ENCODE measurements around the gene FBXO31. TPM values are rescaled to one million over a fixed set of nuclear protein-coding genes. Genes with fewer than 3 reads are reported as not detected.

FBXO31 gene
- total and polyA plus RNA-seq, 2 of the 8 experiments (the other 6 are each of a cell fraction or from before 2014, with no cell fraction given) = 8.3 to 21.6 TPM

DNA sequence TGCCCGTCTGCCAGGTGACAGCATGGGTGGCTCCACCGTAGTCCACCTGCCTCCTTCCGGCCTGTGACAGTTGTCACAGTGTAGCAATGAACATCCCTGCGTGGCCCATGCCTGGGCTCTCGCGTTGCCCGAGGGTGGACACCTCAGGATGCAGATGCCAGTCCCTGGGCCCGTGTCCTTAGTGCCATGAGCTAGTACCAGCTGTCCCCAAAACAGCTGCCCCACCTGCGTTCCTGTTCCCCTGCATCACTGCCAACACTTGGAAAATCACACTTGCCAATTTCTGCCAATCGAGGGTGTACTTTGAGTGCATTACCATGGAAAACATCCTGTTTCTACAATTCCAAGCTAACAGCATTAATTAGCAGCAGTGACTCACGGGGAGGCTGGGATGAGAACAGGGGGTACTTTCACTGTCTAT is 57.4 kb downstream of the FBXO31 start:
- FAIRE-seq (no peak), DNase-seq (ENCODE audit: low read depth in 1 of 2, low spot score in 2 of 2) (no peak)
- ChIA-PET CTCF (ENCODE audit: partially characterized antibody) (interaction anchor here (0.7 to 2.8 kb wide), 5 partner anchors 9 to 1340 kb away, joined by 3 to 7 read pairs (median 4); partner anchors contain the start of gene FBXO31), POLR2A (ENCODE audit: partially characterized antibody) (interaction anchor here (1.0 to 3.4 kb wide), 2 partner anchors 7 to 9 kb away, joined by 3 to 17 read pairs; partner anchors contain the start of gene C16orf95)
- Histone ChIP-seq H3K14ac (ENCODE audit: insufficient read length) (no peak overlapping the region), H3K79me2 (ENCODE audit: control insufficient read depth in 1 of 2, insufficient read depth in 2 of 2, low read length in 2 of 2) (no peaks in the 10 kb centered on the region), H3K18ac (ENCODE audit: extremely low read depth, low read length) (no peak overlapping the region), H4K91ac (replicated peaks; ENCODE audit: insufficient read length, low read length) (peak overlapping the region; percentile 54), H4K20me1 (replicated peaks in 1 of 2; ENCODE audit: control insufficient read depth in 1 of 2, insufficient read depth in 2 of 2, low read length in 2 of 2) (peaks cover 9% of the 10 kb centered on the region in 2 experiments), H2BK120ac (replicated peaks; ENCODE audit: low read depth, low read length) (no peak overlapping the region), H4K8ac (ENCODE audit: extremely low read depth, insufficient read depth, low read length) (peak overlapping the region; percentile 46; the same call in 1 of the 2 replicates), H3K27me3 (replicated peaks in 1 of 4; ENCODE audit: control insufficient read depth in 3 of 4, extremely low read depth in 1 of 4, insufficient read depth in 3 of 4, low read length in 3 of 4) (no peaks in the 10 kb centered on the region), H3K56ac (replicated peaks; ENCODE audit: insufficient read length, low read depth, low read length) (no peak overlapping the region), H3K79me1 (ENCODE audit: low read depth, low read length) (no peaks in the 10 kb centered on the region; the same call in 1 of the 2 replicates), H4K5ac (ENCODE audit: insufficient read length, low read depth, low read length) (no peak overlapping the region), H2BK15ac (ENCODE audit: low read length) (no peak overlapping the region), H3K4me2 (ENCODE audit: insufficient read depth in 1 of 2, low read depth in 2 of 2, low read length in 2 of 2) (no peak overlapping the region), H2AFZ (ENCODE audit: low read length) (no peak overlapping the region), H3K27ac (ENCODE audit: low read depth, low read length) (no peak overlapping the region), H2BK5ac (ENCODE audit: low read depth, low read length) (no peak overlapping the region), H2BK20ac (ENCODE audit: low read length) (no peak overlapping the region), H2BK12ac (ENCODE audit: low read depth, low read length) (no peak overlapping the region), H3K4ac (replicated peaks; ENCODE audit: insufficient read length, low read depth, low read length) (no peak overlapping the region), H3K23me2 (ENCODE audit: low read depth, low read length) (no peaks in the 10 kb centered on the region), H3K4me1 (replicated peaks in 1 of 4; ENCODE audit: control insufficient read depth in 3 of 4, insufficient read depth in 4 of 4, low read length in 3 of 4) (peaks cover 0 to 3% (median 0%) of the 10 kb centered on the region in 4 experiments; a peak in 2 of 7 replicates), H3K9ac (replicated peaks in 1 of 4; ENCODE audit: extremely low read depth in 1 of 4, low read depth in 3 of 4, low read length in 3 of 4) (no peak overlapping the region), H3K23ac (ENCODE audit: insufficient read length) (no peak overlapping the region), H3K4me3 (ENCODE audit: extremely low read depth in 1 of 4, insufficient read depth in 2 of 4, low read depth in 3 of 4, low read length in 4 of 4) (no peak overlapping the region), H3K9me3 (ENCODE audit: insufficient read depth in 2 of 2, low read depth in 1 of 2, low read length in 1 of 2) (no peaks in the 10 kb centered on the region), H2AK5ac (ENCODE audit: low read depth, low read length) (no peak overlapping the region), H3K36me3 (ENCODE audit: control insufficient read depth in 2 of 4, insufficient read depth in 4 of 4, low read length in 3 of 4) (peaks cover 0 to 9% (median 0%) of the 10 kb centered on the region in 4 experiments; a peak in 4 of 8 replicates)
- 82% methylated on average over 11 of the region's 11 CpGs; no CpG with 5 or more reads in 1 of the 2 experiments for WGBS, 2 experiments (ENCODE audit: extremely low coverage in 1 of 2, insufficient coverage in 1 of 2, insufficient read length in 1 of 2, insufficient replicate concordance in 2 of 2, low coverage in 1 of 2, low lambda C conversion rate in 2 of 2, missing lambda C conversion rate in 1 of 2)
- TF ChIP-seq EGR1 (IDR thresholded peaks at IDR 0.05; ENCODE audit: borderline replicate concordance, low read depth, low read length) (no peak), SRF (IDR thresholded peaks at IDR 0.05; ENCODE audit: low read depth, low read length) (no peak), CEBPB (IDR thresholded peaks at IDR 0.05; ENCODE audit: low read depth, low read length) (no peak), EZH2 (IDR thresholded peaks at IDR 0.05; ENCODE audit: low read depth, low read length, severe bottlenecking) (no peak), SIRT6 (IDR thresholded peaks at IDR 0.05; ENCODE audit: low read length) (no peak), CREB1 (IDR thresholded peaks at IDR 0.05) (no peak), POLR2AphosphoS5 (IDR thresholded peaks at IDR 0.05; ENCODE audit: low read depth, low read length) (no peak), GTF2F1 (IDR thresholded peaks at IDR 0.05; ENCODE audit: borderline replicate concordance, low read depth, low read length) (no peak), TAF7 (optimal IDR thresholded peaks at IDR 0.05; ENCODE audit: borderline replicate concordance, low read depth, low read length) (no peak), RAD21 (IDR thresholded peaks at IDR 0.05 in 1 of 2, conservative IDR thresholded peaks at IDR 0.05 in 1 of 2; ENCODE audit: low read depth in 2 of 2, low read length in 2 of 2) (no peak), SIN3A (conservative IDR thresholded peaks at IDR 0.05 in 1 of 2, IDR thresholded peaks at IDR 0.05 in 1 of 2; ENCODE audit: low read depth in 1 of 2, low read length in 2 of 2) (no peak)
- TF ChIP-seq, protein P1, sequence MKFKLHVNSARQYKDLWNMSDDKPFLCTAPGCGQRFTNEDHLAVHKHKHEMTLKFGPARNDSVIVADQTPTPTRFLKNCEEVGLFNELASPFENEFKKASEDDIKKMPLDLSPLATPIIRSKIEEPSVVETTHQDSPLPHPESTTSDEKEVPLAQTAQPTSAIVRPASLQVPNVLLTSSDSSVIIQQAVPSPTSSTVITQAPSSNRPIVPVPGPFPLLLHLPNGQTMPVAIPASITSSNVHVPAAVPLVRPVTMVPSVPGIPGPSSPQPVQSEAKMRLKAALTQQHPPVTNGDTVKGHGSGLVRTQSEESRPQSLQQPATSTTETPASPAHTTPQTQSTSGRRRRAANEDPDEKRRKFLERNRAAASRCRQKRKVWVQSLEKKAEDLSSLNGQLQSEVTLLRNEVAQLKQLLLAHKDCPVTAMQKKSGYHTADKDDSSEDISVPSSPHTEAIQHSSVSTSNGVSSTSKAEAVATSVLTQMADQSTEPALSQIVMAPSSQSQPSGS (IDR thresholded peaks at IDR 0.05; ENCODE audit: low read length) = no peak

All from H1 (cell line).